Ishikawa (cell line): Measurements from ENCODE around the gene HIVEP2.

Source experiments
- CEBPB ChIP-seq: IDR thresholded peaks from 2 replicates; pipeline ENCODE4 v1.6.1; 2012
- CREB1 ChIP-seq: IDR thresholded peaks from 2 replicates; pipeline ENCODE4 v1.6.1; 2012; ENCODE audit warnings: low read depth
- EGR1 ChIP-seq: IDR thresholded peaks from 2 replicates; pipeline ENCODE4 v1.6.1; 2012
- EP300 ChIP-seq: IDR thresholded peaks from 2 replicates; pipeline ENCODE4 v1.6.1; 2012; ENCODE audit warnings: borderline replicate concordance
- FOXM1 ChIP-seq: IDR thresholded peaks from 2 replicates; pipeline ENCODE4 v1.6.1; 2012; ENCODE audit warnings: low read depth, borderline replicate concordance
- NFIC ChIP-seq: IDR thresholded peaks from 2 replicates; pipeline ENCODE4 v1.6.1; 2012
- RAD21 ChIP-seq: IDR thresholded peaks from 2 replicates; pipeline ENCODE4 v1.6.1; 2012; ENCODE audit warnings: low read depth
- TAF1 ChIP-seq: IDR thresholded peaks from 2 replicates; pipeline ENCODE4 v1.6.1; 2012; ENCODE audit warnings: low read depth, mild to moderate bottlenecking
- TCF12 ChIP-seq: IDR thresholded peaks from 2 replicates; pipeline ENCODE4 v1.6.1; 2012; ENCODE audit warnings: low read depth
- TEAD4 ChIP-seq: IDR thresholded peaks from 2 replicates; pipeline ENCODE4 v1.6.1; 2012
- USF1 ChIP-seq: IDR thresholded peaks from 2 replicates; pipeline ENCODE4 v1.6.1; 2012
- YY1 ChIP-seq: IDR thresholded peaks from 2 replicates; pipeline ENCODE4 v1.6.1; 2012; ENCODE audit warnings: low read depth
- ZBTB7A ChIP-seq: IDR thresholded peaks from 2 replicates; pipeline ENCODE4 v1.6.1; 2012; ENCODE audit warnings: low read depth
- TF ChIP-seq, protein P1 (sequence below): IDR thresholded peaks from 2 replicates; pipeline ENCODE4 v1.6.1; 2012
- TF ChIP-seq, protein P2 (sequence below): IDR thresholded peaks from 2 replicates; pipeline ENCODE4 v1.6.1; 2012; ENCODE audit warnings: low read depth, mild to moderate bottlenecking

The HIVEP2 gene

GRCh38 chr6:142886431-142887170 lies 58.4 kb downstream of the HIVEP2 start:
- TF ChIP-seq RAD21 (peak; percentile 33; the same call in 1 of the 2 replicates), CREB1 (no peak)

- TF ChIP-seq TEAD4 (peak; percentile 92), CEBPB (peak; percentile 86), TCF12 (peak; percentile 87), EP300 (peak; percentile 72), RAD21 (peak; percentile 9; the same call in 1 of the 2 replicates), YY1 (no peak), ZBTB7A (no peak), CREB1 (peak; percentile 79), FOXM1 (peak; percentile 70; the same call in 1 of the 2 replicates), TAF1 (no peak), USF1 (no peak), NFIC (peak; percentile 72), EGR1 (no peak)
- TF ChIP-seq, protein P1, sequence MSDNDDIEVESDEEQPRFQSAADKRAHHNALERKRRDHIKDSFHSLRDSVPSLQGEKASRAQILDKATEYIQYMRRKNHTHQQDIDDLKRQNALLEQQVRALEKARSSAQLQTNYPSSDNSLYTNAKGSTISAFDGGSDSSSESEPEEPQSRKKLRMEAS, result peak; percentile 50; the same call in 1 of the 2 replicates
- TF ChIP-seq, protein P2, sequence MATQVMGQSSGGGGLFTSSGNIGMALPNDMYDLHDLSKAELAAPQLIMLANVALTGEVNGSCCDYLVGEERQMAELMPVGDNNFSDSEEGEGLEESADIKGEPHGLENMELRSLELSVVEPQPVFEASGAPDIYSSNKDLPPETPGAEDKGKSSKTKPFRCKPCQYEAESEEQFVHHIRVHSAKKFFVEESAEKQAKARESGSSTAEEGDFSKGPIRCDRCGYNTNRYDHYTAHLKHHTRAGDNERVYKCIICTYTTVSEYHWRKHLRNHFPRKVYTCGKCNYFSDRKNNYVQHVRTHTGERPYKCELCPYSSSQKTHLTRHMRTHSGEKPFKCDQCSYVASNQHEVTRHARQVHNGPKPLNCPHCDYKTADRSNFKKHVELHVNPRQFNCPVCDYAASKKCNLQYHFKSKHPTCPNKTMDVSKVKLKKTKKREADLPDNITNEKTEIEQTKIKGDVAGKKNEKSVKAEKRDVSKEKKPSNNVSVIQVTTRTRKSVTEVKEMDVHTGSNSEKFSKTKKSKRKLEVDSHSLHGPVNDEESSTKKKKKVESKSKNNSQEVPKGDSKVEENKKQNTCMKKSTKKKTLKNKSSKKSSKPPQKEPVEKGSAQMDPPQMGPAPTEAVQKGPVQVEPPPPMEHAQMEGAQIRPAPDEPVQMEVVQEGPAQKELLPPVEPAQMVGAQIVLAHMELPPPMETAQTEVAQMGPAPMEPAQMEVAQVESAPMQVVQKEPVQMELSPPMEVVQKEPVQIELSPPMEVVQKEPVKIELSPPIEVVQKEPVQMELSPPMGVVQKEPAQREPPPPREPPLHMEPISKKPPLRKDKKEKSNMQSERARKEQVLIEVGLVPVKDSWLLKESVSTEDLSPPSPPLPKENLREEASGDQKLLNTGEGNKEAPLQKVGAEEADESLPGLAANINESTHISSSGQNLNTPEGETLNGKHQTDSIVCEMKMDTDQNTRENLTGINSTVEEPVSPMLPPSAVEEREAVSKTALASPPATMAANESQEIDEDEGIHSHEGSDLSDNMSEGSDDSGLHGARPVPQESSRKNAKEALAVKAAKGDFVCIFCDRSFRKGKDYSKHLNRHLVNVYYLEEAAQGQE, result 0 out of 2 replicates have a peak, but pooled peaks have one; percentile 14
These were observed 59.7 kb downstream of the HIVEP2 start for GRCh38 chr6:142885182-142885867.

DNA sequence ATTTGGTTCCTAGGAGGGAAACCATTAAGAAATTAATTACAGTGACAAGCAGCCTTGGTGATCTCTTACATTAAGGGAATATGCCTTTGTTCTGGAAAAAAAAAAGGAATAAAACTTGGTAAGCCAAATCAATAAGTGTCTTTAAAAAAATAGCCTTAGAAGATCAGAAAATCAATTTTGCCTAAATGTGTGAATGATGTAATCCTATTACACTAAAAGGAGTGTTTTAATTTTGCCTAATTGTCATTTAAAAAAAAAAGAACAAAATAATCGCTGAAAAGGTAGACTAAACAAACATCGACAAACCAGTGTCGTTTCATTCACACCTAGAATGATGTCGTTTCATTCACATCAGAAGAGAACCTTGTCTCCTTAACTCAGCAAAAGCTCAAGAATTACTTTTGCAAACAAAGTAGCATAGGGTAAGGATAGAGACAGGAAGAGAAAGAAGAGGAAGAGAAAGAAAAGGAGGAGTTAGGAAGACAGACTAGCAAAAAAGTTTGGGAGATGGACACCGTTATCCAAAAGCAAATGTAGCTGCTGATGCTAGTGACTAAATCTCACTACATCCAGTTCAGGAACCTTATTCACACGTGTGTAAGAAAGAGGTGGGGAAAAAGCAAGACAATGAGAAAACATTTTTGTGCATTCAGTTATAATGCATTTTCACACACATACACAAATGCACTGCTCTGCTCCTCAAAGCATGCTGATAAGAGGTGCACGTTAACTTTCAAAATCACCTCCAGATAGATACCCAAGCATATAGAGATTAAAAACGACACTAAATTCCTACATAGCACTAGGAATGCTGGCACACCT lies 60.6 kb downstream of the HIVEP2 start:
- TF ChIP-seq NFIC (no peak), USF1 (no peak), RAD21 (no peak), TCF12 (no peak), EGR1 (no peak), CEBPB (no peak), TEAD4 (no peak), FOXM1 (no peak), EP300 (no peak), CREB1 (no peak), YY1 (no peak), ZBTB7A (no peak), TAF1 (no peak)
- TF ChIP-seq, protein P1, result no peak
- TF ChIP-seq, protein P2, result no peak

GRCh38 chr6:142883011-142883410 lies 62.0 kb downstream of the HIVEP2 start:
- TF ChIP-seq EP300 (no peak), RAD21 (no peak), TEAD4 (no peak), CEBPB (no peak), NFIC (no peak), TAF1 (no peak), YY1 (no peak)
- TF ChIP-seq, protein P1, result no peak
- TF ChIP-seq, protein P2, result no peak
